T-helper 2 cell treated with Interferon-gamma antibody and Interleukin-4, amounts not matched to agents 100 ng/mL and 5 ng/mL, for 36 hours (primary cell): ENCODE data around the gene FAM124B. TPM values are rescaled to one million over a fixed set of nuclear protein-coding genes. Genes with fewer than 3 reads are reported as not detected.

ENCODE experiments used
- intact Hi-C: fragments of 100-400 bp; cut with micrococcal nuclease; formaldehyde crosslinking; loops from one replicate; pipeline ENCODE4 v1.15.1; 2023
- total RNA-seq: library from RNA; stranded (reverse); gene quantifications from 2 replicates; pipeline ENCODE4 v1.2.3, GENCODE V29; 2022

Gene FAM124B
- total RNA-seq = 4.5 and 4.7 TPM in 2 replicates

- intact Hi-C loops = loop anchor here (1.0 to 10.0 kb wide), 2 partner anchors 32 to 377 kb away; no protein-coding TSS in a partner anchor
Observed at GRCh38 chr2:224401641-224402342, at the start of gene FAM124B. Gene FAM124B, minus strand, starts transcription at chr2:224402107. Its CDS starts 339 bp downstream, at chr2:224401768.

- intact Hi-C loops = loop anchor here (1.0 to 5.0 kb wide), 2 partner anchors 92 to 203 kb away; no protein-coding TSS in a partner anchor
Observed at GRCh38 chr2:224449212-224450147, 47.6 kb upstream of the FAM124B start.

- intact Hi-C loops = loop anchor here (5.0 kb wide), 1 partner anchor 204 kb away; no protein-coding TSS in a partner anchor
Observed at GRCh38 chr2:224448236-224448635, 46.3 kb upstream of the FAM124B start.

- intact Hi-C loops = loop anchor here (5.0 kb wide), 1 partner anchor 208 kb away; no protein-coding TSS in a partner anchor
Observed at GRCh38 chr2:224444783-224445182, 42.9 kb upstream of the FAM124B start.

GRCh38 chr2:224444021-224444420 is 42.1 kb upstream of the FAM124B start:
- intact Hi-C loops = no loop called here

- intact Hi-C loops = no loop called here
Observed at GRCh38 chr2:224442071-224442967, 40.4 kb upstream of the FAM124B start.

GRCh38 chr2:224440988-224441387 is 39.1 kb upstream of the FAM124B start:
- intact Hi-C loops = no loop called here

GRCh38 chr2:224438726-224439125 is 36.8 kb upstream of the FAM124B start:
- intact Hi-C loops = no loop called here

GRCh38 chr2:224436634-224437033 is 34.7 kb upstream of the FAM124B start:
- intact Hi-C loops = no loop called here

- intact Hi-C loops = no loop called here
Observed at GRCh38 chr2:224434618-224435017, 32.7 kb upstream of the FAM124B start.

- intact Hi-C loops = no loop called here
Observed at GRCh38 chr2:224433442-224433841, 31.5 kb upstream of the FAM124B start.

GRCh38 chr2:224432003-224432579 is 30.2 kb upstream of the FAM124B start:
- intact Hi-C loops = no loop called here

GRCh38 chr2:224429441-224429810 is 27.5 kb upstream of the FAM124B start:
- intact Hi-C loops = no loop called here

- intact Hi-C loops = no loop called here
Observed at GRCh38 chr2:224428787-224429440, 27.0 kb upstream of the FAM124B start.

- intact Hi-C loops = no loop called here
Observed at GRCh38 chr2:224427471-224427870, 25.6 kb upstream of the FAM124B start.

- intact Hi-C loops = no loop called here
Observed at GRCh38 chr2:224426656-224427055, 24.7 kb upstream of the FAM124B start.

GRCh38 chr2:224421065-224421464 is 19.2 kb upstream of the FAM124B start:
- intact Hi-C loops = no loop called here

GRCh38 chr2:224417947-224418346 is 16.0 kb upstream of the FAM124B start:
- intact Hi-C loops = no loop called here

GRCh38 chr2:224417361-224417729 is 15.4 kb upstream of the FAM124B start:
- intact Hi-C loops = no loop called here

GRCh38 chr2:224416656-224417360 is 14.9 kb upstream of the FAM124B start:
- intact Hi-C loops = no loop called here
